GM19351 (cell line): ENCODE results near the gene GADD45GIP1.

Experiments used
- ATAC-seq: cut with Tn5 transposase; IDR thresholded peaks from one replicate; pipeline ENCODE4 v1.9.1; 2021; ENCODE audit warnings: mild to moderate bottlenecking, moderate library complexity; ENCODE audit not compliant: unreplicated experiment

Gene GADD45GIP1

DNA sequence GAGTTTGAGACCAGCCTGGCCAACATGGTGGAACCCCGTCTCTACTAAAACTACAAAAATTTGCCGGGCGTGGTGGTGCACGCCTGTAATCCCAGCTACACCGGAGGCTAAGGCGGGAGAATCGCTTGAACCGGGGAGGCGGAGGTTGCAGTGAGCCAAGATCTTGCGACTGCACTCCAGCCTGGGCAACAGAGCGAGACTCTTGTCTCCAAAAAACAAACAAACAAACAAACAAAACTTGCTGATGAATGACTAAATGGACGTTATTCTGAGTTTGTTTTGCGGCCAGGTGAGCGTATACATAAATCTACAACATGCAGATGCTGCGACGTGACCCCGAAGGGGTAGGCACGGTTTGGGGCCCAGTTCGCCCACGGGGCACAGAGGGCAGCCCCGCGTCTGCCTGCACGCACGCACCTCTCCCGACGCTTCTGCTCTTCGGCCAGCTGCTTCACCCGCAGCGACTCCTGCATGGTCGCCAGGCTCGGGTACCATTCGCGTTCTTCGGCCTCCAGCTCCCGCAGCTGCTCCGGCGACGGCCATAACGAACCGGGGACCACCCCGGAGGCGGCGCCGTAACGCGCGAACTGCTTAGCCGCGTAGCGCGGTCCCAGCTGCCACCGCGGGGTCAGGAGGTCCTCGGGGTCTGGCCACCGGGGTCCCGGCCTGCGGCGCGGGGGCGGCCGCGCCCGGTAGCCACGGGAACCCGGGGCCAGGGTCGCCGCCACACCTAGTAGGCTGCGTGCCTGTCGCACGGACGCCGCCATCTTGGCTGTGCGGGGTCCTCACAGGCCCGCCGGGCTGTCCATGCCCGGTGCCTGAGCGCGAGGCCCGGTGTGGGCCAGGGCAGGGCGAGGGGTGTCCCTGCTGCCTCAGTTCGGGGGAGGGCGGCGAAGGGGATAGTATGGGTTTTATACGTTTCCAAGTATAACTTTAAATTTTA, at the start of gene GADD45GIP1:
TSS of gene GADD45GIP1 (minus strand) at position 778 of the 943 bp plus-strand sequence. CDS start at position 767, 11 bp downstream.
- peak; percentile 45 for ATAC-seq

- ATAC-seq: no peak
Observed at GRCh38 chr19:13005861-13006370, 48.9 kb upstream of the GADD45GIP1 start.

- no peak for ATAC-seq
Observed at GRCh38 chr19:13005253-13005652, 48.2 kb upstream of the GADD45GIP1 start.

DNA sequence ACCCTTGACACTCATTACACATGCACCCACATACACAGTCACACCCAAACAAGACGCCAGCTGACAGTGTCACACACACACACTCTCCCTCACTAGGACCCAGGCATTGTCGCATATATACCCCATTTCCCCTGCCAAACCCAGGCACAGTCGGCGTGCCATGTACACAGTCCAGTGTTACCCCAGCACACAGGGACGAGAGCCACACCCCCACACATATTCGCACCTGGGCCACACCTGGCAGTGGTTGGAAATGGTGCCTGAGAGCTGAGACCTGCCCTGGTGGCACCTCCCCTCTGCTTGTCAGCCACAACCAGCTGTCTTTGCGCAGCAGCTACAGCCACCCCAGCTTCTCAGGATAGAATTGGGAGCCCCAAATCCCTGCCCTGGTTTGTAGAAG, 47.2 kb upstream of the GADD45GIP1 start:
- ATAC-seq: no peak

DNA sequence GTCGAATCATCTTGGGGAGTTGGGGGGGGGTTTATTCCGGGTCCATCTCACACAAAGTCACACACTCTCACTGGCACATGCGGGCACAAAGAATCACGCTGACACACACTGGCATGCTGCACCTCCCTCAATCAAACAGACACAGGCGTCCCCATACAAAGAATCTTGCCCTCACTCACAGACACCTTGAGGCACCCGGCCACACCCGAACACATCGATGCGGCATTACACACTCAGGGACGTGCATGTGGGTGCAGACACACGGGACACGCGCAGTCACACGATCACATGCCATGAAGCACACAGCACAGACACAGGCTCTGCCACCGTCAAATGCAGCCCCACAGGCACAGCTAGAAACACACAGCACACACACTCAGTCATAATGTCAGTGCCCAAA, 46.1 kb upstream of the GADD45GIP1 start:
- ATAC-seq: no peak

DNA sequence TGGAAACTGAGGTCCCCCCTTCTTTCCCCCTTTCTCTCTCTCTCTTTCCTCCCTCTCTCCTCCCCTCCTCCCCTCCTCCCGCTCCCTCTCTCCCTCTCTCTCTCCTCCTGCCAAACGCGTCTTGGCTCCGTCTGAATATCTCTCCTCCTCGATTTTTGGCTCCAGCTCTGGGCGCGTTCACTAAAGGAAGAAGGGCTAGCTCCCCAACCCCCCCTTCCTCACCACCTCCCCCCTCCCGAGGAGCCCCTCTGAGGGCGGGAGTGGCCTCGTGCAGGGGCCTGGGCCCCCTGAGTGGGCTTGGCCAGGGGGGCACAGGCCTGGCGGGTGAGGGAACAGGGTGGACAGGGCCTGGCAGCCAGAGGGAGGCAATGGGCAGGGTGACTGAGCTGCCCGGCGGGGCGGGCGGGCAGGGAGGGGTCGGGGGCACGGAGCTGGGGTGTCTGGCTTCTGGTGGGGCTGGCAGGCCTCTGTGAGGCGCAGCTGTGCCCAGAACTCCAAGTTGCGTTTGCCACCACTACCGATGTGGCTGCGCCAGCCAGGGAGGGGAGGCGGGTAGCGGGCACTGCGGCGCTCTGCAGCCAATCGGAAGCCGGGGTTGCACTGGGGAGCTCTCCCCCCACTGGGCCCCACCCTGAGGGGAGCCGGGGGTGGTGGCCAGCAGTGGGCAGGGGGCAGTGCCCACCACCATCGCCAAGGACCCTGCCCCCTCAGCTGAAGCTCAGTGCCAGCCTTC, 45.3 kb upstream of the GADD45GIP1 start:
- no peak for ATAC-seq

DNA sequence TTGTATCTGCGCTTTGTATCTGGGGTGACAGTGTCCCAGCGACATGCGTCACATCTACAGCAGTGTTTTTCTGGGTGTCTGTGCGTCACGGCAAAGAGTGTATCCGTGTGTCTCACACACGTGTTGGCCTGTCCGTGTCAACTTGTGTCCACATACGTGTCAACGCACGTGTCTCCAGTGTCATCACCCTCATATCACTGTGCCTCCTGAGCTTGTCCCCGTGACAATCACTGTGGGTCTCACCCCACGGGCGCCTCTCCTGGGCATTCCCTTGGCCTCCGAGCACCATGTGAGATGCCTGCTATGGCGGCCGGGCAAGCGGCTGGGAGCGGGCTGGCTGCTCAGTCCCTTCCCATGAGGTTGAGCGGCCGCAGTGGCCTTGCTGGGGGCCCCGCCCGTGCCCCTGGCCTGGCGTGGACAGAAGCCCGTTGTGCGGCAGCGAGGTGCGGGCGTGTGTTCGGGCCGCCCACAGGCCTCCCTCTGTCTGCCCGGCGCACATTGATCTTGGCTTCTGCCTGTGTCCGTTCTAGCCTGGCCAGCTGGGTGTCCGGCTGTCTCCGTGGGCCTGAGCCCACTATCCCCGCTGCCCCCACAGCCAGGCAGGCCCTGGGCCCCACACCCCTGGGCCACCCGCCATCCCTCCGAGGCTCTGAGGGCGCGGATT, 44.6 kb upstream of the GADD45GIP1 start:
- no peak for ATAC-seq

- ATAC-seq: no peak
Observed at GRCh38 chr19:13001166-13001501, 44.1 kb upstream of the GADD45GIP1 start.

DNA sequence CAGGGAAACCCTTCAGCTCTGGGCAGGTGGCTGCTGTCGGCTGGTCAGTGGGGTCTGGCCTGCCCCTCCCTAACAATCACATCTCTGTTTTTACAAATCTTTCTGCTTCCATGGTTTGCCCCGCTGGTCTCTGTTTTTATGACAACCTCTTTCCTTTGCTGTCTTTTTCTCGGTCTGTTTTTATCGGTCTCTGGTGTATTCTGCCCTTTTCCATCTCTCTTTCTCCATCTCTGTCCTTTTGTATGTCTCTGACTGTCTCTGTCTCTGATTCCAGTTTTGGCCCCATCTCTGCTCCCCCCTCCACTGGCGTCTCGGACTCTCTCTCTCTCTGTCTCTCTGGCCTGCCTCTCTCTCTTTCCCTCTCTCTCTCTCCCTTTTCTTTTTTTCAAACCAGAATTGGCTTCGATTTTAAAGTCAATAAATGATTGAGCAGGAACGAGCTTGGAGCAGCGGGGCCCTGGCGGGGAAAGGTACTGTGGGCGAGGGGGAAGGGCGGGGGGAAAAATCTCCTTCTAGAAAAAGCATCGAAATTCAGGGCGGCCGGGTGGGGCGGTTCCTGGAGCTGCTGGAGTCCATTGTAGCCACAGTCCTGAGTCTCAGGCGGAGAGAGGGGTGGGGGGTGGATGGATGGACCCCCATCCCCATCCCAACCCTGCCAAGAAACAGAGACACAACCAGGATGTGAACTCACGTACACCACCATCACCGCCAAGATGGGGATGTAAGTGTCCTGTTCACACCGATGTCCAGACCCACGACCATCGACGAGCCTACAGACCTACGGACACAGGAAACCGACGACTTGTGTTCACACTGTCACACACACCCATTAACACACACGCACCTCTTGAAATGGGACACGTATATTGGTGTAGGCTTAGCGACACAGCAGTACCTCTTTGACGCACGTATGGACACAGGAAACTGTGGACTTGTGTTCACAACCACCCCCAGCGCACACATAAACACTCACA, 41.2 kb upstream of the GADD45GIP1 start:
- no peak for ATAC-seq

GRCh38 chr19:12997179-12997966, 40.4 kb upstream of the GADD45GIP1 start:
- ATAC-seq: no peak

DNA sequence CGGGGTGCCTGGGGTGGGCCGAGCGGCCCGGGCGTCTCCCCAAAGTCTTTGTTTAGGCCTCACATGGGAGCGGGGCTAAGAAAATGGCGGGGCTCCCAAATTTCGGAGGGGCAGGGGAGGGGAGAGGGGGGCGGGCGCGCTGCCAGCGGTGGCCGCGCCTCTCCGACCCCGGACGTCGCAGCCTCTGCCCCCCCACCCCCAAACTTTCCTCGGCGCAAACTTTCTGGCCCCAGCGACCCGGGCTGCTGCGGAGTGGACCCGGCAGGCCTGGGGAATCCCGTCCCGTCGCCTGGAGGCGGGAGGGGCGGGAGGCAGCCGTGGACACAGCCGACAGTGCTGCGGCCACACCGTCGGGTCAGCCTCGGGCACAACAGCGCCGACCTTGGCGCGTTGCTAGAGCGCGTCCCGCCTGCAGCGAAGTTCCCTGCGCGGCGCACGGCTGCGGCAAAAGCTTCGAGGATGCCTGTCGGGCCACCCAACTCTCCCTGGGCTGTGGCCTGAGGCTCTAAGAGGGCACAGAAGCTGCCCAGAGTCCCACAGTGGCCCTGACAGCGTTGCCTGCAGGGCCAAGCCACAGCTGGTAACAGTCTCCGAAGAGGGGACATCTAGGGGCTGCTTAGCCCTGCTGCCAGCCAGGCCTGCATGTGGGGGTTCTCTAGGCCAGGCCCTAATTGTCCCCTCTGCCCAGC, 39.5 kb upstream of the GADD45GIP1 start:
- no peak for ATAC-seq

DNA sequence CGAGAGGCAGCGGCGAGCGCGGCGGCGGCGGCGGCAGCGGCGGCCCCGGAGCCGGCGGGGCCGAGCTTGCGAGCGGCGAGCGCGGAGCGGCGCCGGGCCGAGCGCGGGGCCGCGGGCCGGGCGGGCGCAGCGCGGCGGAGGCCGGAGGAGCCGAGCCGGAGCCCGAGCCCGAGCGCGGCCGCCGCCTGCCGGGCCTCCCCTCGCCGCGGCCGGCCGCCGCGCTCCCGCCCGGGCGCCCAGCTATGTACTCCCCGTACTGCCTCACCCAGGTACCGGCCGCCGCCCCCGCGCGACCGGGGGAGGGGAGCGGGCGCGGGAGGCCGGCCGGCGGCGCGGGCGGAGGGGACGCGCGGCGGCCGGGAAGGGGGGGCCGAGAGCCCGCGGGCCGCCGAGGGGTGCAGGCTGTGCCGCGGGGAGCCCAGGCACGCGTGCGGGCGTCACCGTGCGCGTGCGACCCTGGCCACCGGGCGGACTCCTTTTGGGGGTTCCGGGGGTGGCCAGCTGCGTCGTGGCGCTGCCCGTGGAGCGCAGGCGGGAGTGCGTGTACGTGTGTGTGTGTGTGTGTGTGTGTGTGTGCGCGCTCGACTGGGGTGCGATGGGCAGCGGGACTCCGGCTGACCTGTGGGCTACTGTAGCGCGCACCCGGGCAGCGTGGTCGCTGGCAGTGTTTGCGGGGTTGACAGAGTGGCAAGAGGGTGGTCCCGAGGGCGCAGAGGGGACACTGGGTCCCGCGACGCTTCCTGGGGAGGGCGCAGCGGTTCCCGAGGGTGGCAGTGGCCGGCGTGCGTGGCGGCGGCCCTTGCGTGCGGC, 38.8 kb upstream of the GADD45GIP1 start:
- ATAC-seq: no peak

- no peak for ATAC-seq
Observed at GRCh38 chr19:12994701-12995595, 37.9 kb upstream of the GADD45GIP1 start, which contains the start of gene NFIX. Gene NFIX, plus strand, starts transcription at chr19:12995475. Its CDS starts 363 bp downstream, at chr19:12995838.

DNA sequence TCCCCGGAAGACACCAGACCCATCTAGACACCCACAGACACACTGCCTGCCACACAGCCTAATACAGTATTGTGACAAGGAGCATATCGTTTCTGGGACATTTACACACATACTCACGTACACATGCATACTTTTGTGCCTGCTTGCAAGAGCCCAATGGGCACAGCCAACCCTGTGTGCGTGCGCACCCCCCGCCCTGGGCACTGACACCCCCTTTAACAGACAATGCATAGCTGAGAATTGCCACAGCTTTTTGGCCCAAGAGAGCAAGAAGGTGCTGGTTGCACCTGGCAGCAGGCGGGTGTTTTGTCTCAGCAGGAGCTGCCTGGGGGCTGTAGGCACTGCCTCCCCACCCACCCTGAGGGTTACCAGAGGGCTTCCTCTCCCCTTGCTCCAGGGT, 36.5 kb upstream of the GADD45GIP1 start:
- ATAC-seq: no peak

- no peak for ATAC-seq
Observed at GRCh38 chr19:12992729-12993128, 35.7 kb upstream of the GADD45GIP1 start.

- ATAC-seq: no peak
Observed at GRCh38 chr19:12991296-12991695, 34.3 kb upstream of the GADD45GIP1 start.

- ATAC-seq: no peak
Observed at GRCh38 chr19:12990853-12991252, 33.8 kb upstream of the GADD45GIP1 start.
